Ishikawa (cell line): ENCODE data around the gene SIGLEC8.
A peak's percentile ranks its signal among the peaks of the same experiment; 100 is the strongest.

ENCODE experiments used
- CEBPB ChIP-seq: IDR thresholded peaks from 2 replicates; pipeline ENCODE4 v1.6.1; 2012
- CREB1 ChIP-seq: IDR thresholded peaks from 2 replicates; pipeline ENCODE4 v1.6.1; 2012; ENCODE audit warnings: low read depth
- EGR1 ChIP-seq: IDR thresholded peaks from 2 replicates; pipeline ENCODE4 v1.6.1; 2012
- EP300 ChIP-seq: IDR thresholded peaks from 2 replicates; pipeline ENCODE4 v1.6.1; 2012; ENCODE audit warnings: borderline replicate concordance
- NFIC ChIP-seq: IDR thresholded peaks from 2 replicates; pipeline ENCODE4 v1.6.1; 2012
- RAD21 ChIP-seq: IDR thresholded peaks from 2 replicates; pipeline ENCODE4 v1.6.1; 2012; ENCODE audit warnings: low read depth
- TAF1 ChIP-seq: IDR thresholded peaks from 2 replicates; pipeline ENCODE4 v1.6.1; 2012; ENCODE audit warnings: low read depth, mild to moderate bottlenecking
- TCF12 ChIP-seq: IDR thresholded peaks from 2 replicates; pipeline ENCODE4 v1.6.1; 2012; ENCODE audit warnings: low read depth
- TEAD4 ChIP-seq: IDR thresholded peaks from 2 replicates; pipeline ENCODE4 v1.6.1; 2012
- YY1 ChIP-seq: IDR thresholded peaks from 2 replicates; pipeline ENCODE4 v1.6.1; 2012; ENCODE audit warnings: low read depth
- ZBTB7A ChIP-seq: IDR thresholded peaks from 2 replicates; pipeline ENCODE4 v1.6.1; 2012; ENCODE audit warnings: low read depth
- TF ChIP-seq, protein P1 (sequence below): IDR thresholded peaks from 2 replicates; pipeline ENCODE4 v1.6.1; 2012; ENCODE audit warnings: low read depth, mild to moderate bottlenecking
- TF ChIP-seq, protein P2 (sequence below): IDR thresholded peaks from 2 replicates; pipeline ENCODE4 v1.6.1; 2012
- TF ChIP-seq, protein P3 (sequence below): IDR thresholded peaks from 2 replicates; pipeline ENCODE4 v1.6.1; 2012

DNA sequence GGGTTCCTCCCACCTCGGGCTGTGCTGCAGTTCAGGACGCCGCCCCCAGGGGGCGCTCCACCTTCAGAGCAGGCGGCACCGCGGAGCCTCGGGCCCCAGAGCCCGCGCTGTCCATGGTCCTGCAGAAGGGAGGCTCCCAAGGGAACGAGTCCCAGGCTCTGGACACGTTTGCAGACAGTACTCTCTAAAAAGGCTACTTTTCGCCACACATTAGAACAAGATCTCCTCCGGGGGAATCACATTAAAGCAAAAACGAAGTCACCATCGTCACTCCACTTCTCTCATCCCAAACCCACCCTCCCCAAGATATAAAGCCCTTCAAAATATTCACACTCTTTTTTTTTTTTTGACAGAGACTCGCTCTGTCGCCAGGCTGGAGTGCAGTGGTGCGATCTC is 36.2 kb downstream of the SIGLEC8 start:
- TF ChIP-seq, protein P1, sequence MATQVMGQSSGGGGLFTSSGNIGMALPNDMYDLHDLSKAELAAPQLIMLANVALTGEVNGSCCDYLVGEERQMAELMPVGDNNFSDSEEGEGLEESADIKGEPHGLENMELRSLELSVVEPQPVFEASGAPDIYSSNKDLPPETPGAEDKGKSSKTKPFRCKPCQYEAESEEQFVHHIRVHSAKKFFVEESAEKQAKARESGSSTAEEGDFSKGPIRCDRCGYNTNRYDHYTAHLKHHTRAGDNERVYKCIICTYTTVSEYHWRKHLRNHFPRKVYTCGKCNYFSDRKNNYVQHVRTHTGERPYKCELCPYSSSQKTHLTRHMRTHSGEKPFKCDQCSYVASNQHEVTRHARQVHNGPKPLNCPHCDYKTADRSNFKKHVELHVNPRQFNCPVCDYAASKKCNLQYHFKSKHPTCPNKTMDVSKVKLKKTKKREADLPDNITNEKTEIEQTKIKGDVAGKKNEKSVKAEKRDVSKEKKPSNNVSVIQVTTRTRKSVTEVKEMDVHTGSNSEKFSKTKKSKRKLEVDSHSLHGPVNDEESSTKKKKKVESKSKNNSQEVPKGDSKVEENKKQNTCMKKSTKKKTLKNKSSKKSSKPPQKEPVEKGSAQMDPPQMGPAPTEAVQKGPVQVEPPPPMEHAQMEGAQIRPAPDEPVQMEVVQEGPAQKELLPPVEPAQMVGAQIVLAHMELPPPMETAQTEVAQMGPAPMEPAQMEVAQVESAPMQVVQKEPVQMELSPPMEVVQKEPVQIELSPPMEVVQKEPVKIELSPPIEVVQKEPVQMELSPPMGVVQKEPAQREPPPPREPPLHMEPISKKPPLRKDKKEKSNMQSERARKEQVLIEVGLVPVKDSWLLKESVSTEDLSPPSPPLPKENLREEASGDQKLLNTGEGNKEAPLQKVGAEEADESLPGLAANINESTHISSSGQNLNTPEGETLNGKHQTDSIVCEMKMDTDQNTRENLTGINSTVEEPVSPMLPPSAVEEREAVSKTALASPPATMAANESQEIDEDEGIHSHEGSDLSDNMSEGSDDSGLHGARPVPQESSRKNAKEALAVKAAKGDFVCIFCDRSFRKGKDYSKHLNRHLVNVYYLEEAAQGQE, result peak; percentile 98
- TF ChIP-seq TEAD4 (no peak), EP300 (no peak), YY1 (no peak), CEBPB (no peak), CREB1 (no peak), RAD21 (peak; percentile 72), TCF12 (no peak), TAF1 (no peak), NFIC (no peak), ZBTB7A (no peak), EGR1 (no peak)
- TF ChIP-seq, protein P2, sequence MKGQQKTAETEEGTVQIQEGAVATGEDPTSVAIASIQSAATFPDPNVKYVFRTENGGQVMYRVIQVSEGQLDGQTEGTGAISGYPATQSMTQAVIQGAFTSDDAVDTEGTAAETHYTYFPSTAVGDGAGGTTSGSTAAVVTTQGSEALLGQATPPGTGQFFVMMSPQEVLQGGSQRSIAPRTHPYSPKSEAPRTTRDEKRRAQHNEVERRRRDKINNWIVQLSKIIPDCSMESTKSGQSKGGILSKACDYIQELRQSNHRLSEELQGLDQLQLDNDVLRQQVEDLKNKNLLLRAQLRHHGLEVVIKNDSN, result no peak
- TF ChIP-seq, protein P3, sequence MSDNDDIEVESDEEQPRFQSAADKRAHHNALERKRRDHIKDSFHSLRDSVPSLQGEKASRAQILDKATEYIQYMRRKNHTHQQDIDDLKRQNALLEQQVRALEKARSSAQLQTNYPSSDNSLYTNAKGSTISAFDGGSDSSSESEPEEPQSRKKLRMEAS, result 0 out of 2 replicates have a peak, but pooled peaks have one; percentile 35
